D341Med (cell line): Measurements from ENCODE around the gene PFKFB2.
A peak's percentile ranks its signal among the peaks of the same experiment; 100 is the strongest.
"Not testable (repeated sequence)": the region's sequence is repeated elsewhere in the genome, so short reads cannot be mapped to it uniquely, and the experiment has no call there.

ENCODE experiments used
- DNase-seq: peaks from one replicate; pipeline ENCODE4 v3.0.0; 2012; ENCODE audit warnings: low spot score

The PFKFB2 gene

GRCh38 chr1:207039380-207040180, 13.5 kb upstream of the PFKFB2 start:
- no peak for DNase-seq

GRCh38 chr1:207040181-207040533, 12.9 kb upstream of the PFKFB2 start:
- no peak for DNase-seq

DNA sequence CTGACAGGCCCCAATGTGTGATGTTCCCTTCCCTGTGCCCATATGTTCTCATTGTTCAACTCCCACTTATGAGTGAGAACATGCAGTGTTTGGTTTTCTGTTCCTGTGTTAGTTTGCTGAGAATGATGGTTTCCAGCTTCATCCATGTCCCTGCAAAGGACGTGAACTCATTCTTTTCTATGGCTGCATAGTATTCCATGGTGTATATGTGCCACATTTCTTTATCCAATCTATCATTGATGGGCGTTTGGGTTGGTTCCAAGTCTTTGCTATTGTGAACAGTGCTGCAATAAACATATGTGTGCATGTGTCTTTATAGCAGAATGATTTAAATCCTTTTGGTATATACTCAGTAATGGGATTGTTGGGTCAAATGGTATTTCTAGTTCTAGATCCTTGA, 11.7 kb upstream of the PFKFB2 start:
- not testable (repeated sequence) for DNase-seq

DNA sequence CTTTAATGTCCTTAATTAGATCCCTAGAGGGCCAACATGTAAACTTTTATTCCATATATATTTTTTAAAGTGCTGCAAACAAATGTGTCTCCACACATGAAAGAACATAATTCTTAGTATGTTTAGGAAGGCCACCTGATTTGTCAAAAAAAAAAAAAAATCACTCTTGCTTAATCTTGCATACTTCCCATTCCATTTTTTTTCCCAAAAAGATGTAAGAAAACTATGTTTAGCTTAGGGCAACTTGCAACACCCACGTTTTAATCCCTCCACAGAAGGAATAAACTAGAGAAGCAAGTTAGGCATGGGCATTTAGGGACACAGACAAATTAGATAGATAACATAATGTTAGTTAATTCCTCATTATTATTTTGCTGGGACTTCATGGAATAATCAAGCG, 7.6 kb upstream of the PFKFB2 start:
- DNase-seq, result no peak

DNA sequence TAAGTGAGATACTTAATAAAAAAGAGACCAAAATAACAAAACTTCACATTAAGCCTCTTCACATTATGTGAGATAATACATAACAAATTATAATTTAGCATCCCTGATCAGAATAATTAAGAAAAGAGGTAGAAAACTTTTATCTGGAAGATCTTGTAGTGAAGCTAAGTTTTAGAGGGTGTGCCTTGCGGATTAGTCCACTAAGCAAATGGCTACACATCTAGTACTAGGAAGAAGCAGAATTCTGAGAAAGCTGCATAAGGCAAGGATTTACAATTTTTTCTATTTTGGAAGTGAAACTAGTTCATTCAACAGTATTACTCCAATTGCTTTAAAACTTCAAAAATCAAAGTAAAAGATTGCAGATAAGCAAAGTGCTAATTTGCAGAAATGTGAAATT, 5.6 kb upstream of the PFKFB2 start:
- DNase-seq, result no peak

- DNase-seq, result no peak
These were observed 5.0 kb upstream of the PFKFB2 start for GRCh38 chr1:207048041-207048440.

DNA sequence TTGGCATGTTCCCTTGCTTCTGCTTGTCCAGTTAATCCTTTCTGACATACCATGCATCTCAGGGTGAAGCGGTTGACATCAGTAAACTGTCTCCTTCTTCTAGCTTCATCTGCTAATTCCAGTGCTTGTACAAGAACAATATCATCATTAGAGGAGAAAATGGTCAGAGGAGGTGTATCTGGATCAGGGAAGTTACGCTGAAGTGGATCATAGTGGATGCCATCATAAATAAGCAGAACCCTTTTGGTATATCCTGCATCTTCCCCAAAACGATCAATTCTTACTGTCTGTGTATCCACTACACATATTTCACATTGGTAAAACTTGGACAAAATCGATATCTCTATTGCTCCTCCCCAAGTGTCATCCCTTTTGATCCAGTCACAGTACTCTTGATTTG, 4.0 kb upstream of the PFKFB2 start:
- no peak for DNase-seq

DNA sequence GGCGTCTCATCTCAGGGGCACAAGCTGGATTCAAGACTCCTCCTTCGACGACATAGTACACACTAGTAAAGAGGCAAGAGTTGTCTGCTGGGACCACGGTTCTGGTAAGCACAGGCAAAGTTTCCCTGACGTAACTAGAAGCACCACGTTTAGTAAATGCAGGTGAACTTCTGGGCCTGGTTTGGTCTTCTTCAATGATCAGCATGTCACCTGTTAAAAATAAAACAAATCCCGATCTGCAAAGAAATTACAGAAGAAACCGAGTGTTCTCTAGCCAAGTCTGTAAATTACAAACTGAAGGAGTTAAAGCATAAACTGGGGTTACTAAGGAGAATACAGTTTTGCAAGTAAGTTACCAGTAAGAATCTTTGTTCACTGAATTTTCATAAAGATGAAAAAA, 3.6 kb upstream of the PFKFB2 start:
- no peak for DNase-seq

GRCh38 chr1:207049974-207050391, 3.1 kb upstream of the PFKFB2 start:
- peak; percentile 39 for DNase-seq

DNA sequence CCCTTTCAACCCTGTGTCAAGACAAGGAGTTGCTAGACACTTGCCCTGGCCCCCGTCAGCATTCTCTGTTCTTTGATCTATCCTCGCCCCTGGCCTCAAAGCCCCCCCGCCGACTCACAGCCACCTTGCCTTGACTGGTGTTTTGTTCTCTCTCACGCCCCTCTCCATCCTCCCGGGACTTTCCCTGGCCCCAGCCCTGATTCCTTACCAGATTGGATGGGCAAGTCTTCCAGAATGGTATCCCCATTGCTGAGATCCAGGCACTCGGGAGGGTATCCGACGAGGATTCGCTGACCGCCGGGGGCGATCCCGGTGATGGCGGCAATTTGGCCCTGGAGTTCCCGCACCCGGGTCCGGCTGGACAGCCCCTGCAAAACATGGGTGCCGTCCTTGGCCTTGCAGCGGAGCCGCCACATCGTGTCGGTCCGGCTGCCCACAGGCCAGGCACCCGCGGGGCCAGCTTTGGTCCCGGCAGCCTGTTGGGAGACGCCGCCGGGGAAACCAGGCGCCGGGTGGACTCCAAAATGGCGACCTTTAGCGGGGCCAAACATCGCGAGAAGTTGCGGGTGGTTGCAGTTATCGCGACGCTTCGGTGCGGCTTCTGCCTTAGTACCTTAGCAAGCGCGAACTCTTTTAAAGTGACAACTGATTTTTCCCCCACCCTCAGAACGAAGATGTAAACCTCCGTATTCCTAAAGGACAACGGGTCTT, 2.4 kb upstream of the PFKFB2 start:
- DNase-seq, result peak; percentile 91

DNA sequence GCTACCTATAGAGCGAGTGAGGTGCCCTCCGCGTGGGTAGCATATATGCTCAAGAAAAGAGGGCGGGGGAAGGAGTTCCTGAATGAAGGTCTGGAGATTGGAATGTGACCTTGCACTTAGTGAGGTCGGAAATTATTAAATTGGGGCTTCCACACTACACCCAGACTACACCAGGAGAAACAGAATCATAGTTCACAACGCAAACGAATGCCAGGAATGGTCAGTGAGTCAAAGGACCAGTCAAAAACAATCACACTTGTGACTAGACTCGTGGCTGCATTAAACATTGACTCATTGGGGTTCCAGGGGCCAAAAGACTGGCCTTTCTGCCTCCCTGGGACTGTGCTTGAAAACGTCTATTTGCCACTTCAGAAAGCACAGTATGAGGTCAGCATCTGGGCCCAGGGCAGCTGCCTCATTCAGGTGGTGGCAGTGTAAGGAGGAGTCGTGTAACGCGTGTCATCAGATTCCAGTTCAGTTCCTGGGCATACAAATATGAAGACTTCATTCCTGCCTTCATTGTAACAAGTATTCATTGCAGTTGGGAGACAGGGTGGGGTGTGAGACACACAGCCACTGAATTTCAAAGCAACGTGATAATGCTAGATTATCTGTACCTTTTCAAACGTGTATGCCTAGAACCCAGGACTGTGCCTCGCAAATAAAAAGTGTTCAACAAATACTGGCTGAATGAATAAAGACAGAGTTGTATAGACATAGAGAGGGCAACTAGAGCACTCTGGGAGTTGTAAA, 1.7 kb upstream of the PFKFB2 start, which contains the start of gene YOD1:
Gene YOD1, minus strand, starts transcription at position 18 of the 753 bp plus-strand sequence. CDS start 178 bp downstream, outside the sequence.
- DNase-seq, result no peak

DNA sequence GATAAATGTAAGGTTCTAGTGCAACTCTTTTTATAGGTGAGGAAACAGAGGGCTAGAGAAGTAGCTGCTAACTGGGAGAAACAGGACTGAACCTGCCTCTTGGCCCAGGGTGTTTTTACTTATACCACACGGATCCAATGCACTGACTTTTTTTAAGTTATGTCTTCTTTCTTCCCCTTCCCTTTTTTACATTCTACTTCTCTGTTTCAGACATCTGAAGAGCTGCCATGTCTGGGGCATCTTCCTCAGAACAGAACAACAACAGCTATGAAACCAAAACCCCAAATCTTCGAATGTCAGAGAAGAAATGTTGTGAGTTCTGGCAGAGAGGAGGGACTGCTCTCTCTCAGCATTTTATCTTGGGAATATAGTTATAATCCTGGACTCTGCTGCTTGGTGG, 1.4 kb downstream of the PFKFB2 start:
- no peak for DNase-seq

DNA sequence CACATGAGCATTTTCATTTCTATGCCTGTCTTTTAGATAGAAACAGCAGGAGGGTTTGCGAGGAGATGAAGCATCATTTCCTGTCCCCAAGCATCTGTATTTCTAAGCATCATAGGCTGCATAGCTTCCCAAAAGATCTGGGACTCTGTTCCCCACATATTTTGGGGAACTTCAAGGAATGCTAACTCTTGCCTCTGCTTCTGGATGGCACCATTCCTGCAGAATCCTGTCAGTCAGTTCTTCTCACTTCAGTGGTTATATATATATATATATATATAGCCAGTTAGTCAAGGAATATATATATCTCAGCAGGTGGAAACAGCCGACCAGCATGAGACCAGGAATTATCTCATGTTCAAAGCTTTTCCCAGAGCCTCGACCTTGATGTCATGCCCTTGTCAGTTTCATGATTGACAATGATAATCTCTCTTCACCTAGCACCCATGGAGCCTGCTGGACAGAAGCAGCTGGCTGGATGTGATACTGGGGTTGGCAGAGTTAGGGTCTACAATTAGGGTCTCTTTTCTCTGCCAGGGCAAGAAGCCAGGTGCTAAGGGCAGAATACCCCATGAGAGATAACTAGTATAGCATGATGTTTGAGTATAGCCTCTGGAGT, 2.4 kb downstream of the PFKFB2 start:
- DNase-seq, result no peak

DNA sequence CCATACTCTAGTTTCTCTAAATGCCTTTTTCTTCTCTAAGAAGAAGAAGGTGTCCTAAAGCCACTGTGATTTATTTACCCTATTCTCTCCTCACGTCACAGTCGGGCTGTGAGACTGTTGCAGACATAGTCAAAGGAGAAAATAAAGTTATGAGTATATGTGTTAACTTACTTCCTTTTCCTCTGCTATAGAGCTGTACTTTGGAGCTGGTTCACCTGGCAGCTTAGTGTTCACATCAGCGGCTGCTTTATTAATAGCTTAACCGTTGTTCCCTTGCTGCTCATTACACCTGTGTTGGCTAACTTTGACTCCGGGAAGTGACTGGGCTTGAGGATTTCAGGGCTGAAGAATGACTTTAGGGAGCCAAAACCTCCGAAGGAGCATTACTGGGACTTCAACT, 3.6 kb downstream of the PFKFB2 start:
- DNase-seq, result no peak

GRCh38 chr1:207058252-207058651, 5.2 kb downstream of the PFKFB2 start:
- DNase-seq, result no peak

GRCh38 chr1:207058878-207059867, 6.1 kb downstream of the PFKFB2 start:
- DNase-seq, result peak; percentile 45

DNA sequence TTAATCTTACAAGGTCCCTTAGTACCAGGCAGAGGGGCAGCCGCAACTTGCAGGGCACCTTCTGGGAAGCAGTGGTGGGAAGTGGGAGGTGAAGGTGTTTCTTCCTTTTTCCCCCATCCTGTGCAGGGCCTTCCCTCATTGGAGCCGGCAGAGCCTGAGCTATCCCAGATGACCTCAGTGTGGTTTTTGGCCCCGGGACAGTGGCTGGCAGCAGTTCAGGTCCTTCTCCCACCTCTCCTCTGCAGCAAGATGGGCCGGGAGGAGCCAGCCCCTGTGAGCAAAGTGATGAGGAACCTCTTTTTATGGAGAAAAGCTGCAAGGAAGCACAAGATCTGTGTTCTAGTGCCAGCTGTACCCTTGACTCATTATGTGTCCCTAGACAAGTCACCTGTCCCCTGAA, 6.8 kb downstream of the PFKFB2 start:
- DNase-seq, result no peak

DNA sequence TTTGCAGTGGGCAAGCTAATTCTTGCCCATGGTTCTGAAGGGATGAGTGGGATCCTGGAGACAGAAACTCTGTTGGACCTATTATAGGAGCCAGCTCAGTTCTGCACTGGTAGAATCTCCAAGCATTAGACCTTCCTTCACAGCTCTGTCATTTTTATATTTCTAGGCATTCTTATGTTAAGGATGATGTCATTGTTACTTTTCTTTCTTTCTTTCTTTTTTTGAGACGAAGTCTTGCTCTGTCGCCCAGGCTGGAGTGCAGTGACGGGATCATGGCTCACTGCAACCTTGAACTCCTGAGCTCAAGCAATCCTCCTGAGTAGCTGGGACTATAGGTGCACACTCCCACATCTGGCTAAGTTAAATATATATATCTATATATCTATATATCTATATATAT, 7.5 kb downstream of the PFKFB2 start:
- no peak for DNase-seq

- DNase-seq, result no peak
These were observed 9.0 kb downstream of the PFKFB2 start for GRCh38 chr1:207062058-207062457.

DNA sequence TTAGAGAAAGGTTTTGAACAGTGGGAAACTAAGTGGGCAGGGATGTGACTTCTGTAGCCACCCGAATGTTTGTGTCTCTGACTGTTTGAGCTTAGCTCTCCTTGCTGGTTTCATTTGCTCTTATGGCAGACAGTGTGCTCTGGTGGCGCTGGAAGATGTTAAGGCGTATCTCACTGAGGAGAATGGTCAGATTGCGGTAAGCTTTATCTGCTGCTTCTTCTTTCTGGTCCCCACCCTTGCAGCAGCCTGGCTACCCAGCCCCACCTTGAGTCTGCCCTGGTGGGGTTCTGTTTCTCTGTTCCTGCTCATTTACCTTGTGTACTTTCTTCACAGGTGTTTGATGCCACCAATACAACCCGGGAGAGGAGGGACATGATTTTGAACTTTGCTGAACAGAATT, 9.9 kb downstream of the PFKFB2 start:
- no peak for DNase-seq

GRCh38 chr1:207064561-207064960, 11.5 kb downstream of the PFKFB2 start:
- no peak for DNase-seq
